Epithelial cell of prostate (primary cell): Measurements from ENCODE around the gene SYT15.
"Not testable (repeated sequence)": the region's sequence is repeated elsewhere in the genome, so short reads cannot be mapped to it uniquely, and the experiment has no call there.

Experiments
- DNase-seq: peaks from one replicate; pipeline ENCODE4 v3.0.0-alpha.2; 2011; ENCODE audit warnings: low read depth, low spot score
- H3K27ac ChIP-seq: fragments of 450-650 bp; 2 replicates; pipeline ENCODE4 v1.5.1; 2017; ENCODE audit warnings: mild to moderate bottlenecking

Gene SYT15

GRCh38 chr10:46578474-46579178, at the start of gene SYT15:
TSS of gene SYT15 (plus strand) at chr10:46579128. CDS start at chr10:46579169, 41 bp downstream.
- not testable (repeated sequence) for H3K27ac ChIP-seq, DNase-seq

- not testable (repeated sequence) for H3K27ac ChIP-seq
Measured at GRCh38 chr10:46529742-46530141, 49.2 kb upstream of the SYT15 start.

GRCh38 chr10:46530249-46531186, 48.4 kb upstream of the SYT15 start:
- no peak for DNase-seq
- no peak overlapping the region for H3K27ac ChIP-seq

More at GRCh38 chr10:46529742-46530141, 49.2 kb upstream of the SYT15 start:
- DNase-seq: not testable (repeated sequence)

GRCh38 chr10:46532256-46532655, 46.7 kb upstream of the SYT15 start:
- DNase-seq, H3K27ac ChIP-seq: not testable (repeated sequence)

- no peak overlapping the region for H3K27ac ChIP-seq
- no peak for DNase-seq
Measured at GRCh38 chr10:46534828-46535524, 44.0 kb upstream of the SYT15 start.

GRCh38 chr10:46536171-46536570, 42.8 kb upstream of the SYT15 start:
- DNase-seq: no peak
- H3K27ac ChIP-seq: no peak overlapping the region

- DNase-seq: no peak
- H3K27ac ChIP-seq: no peak overlapping the region
Measured at GRCh38 chr10:46536781-46537180, 42.1 kb upstream of the SYT15 start.

GRCh38 chr10:46537309-46537708, 41.6 kb upstream of the SYT15 start:
- H3K27ac ChIP-seq: no peak overlapping the region
- no peak for DNase-seq

- DNase-seq: no peak
- no peak overlapping the region for H3K27ac ChIP-seq
Measured at GRCh38 chr10:46538155-46538554, 40.8 kb upstream of the SYT15 start.

- no peak for DNase-seq
- no peak overlapping the region for H3K27ac ChIP-seq
Measured at GRCh38 chr10:46538717-46539426, 40.1 kb upstream of the SYT15 start.

GRCh38 chr10:46539596-46540411, 39.1 kb upstream of the SYT15 start:
- no peak overlapping the region for H3K27ac ChIP-seq
- DNase-seq: no peak

GRCh38 chr10:46540412-46541016, 38.4 kb upstream of the SYT15 start:
- DNase-seq: no peak
- no peak overlapping the region for H3K27ac ChIP-seq

GRCh38 chr10:46541017-46541661, 37.8 kb upstream of the SYT15 start:
- DNase-seq: no peak
- no peak overlapping the region for H3K27ac ChIP-seq

- H3K27ac ChIP-seq: no peak overlapping the region
- DNase-seq: no peak
Measured at GRCh38 chr10:46541735-46542566, 37.0 kb upstream of the SYT15 start.

- H3K27ac ChIP-seq: no peak overlapping the region
- DNase-seq: no peak
Measured at GRCh38 chr10:46542567-46543465, 36.1 kb upstream of the SYT15 start.
